WTC11 (cell line): ENCODE results near the gene SDK2. TPM values are rescaled to one million over a fixed set of nuclear protein-coding genes. Genes with fewer than 3 reads are reported as not detected.

ENCODE experiments used
- ATAC-seq: fragments of 200-7000 bp; cut with Tn5 transposase; 2 replicates; pipeline ENCODE4 v1.10.0; 2021; ENCODE audit warnings: mild to moderate bottlenecking, moderate library complexity
- CTCF ChIA-PET: fragments of 300-600 bp; sonication (Branson Sonifier 250); formaldehyde crosslinking; loops from one replicate; lab custom pipeline; 2021; ENCODE audit warnings: antibody characterized with exemption; lab: Charles Lee
- POLR2A ChIA-PET: fragments of 350-600 bp; sonication (Branson Sonifier 250); formaldehyde crosslinking; loops from one replicate; lab custom pipeline; 2021; ENCODE audit warnings: antibody characterized with exemption; lab: Charles Lee
- DNase-seq: peaks from one replicate; pipeline ENCODE4 v3.0.0; 2021; ENCODE audit warnings: low spot score
- H3K27ac Mint-ChIP-seq: 2 replicates; pipeline ENCODE4 v1.8.0; 2021; ENCODE audit warnings: mixed read lengths
- H3K27me3 Mint-ChIP-seq: 2 replicates; pipeline ENCODE4 v1.8.0; 2021; ENCODE audit warnings: low read depth, mild to moderate bottlenecking, moderate library complexity, mixed read lengths
- H3K36me3 Mint-ChIP-seq: 2 replicates; pipeline ENCODE4 v1.8.0; 2021; ENCODE audit warnings: mixed read lengths
- H3K4me1 Mint-ChIP-seq: 2 replicates; pipeline ENCODE4 v1.8.0; 2022; ENCODE audit warnings: mixed read lengths
- H3K4me3 Mint-ChIP-seq: 2 replicates; pipeline ENCODE4 v1.8.0; 2021; ENCODE audit warnings: mild to moderate bottlenecking, moderate library complexity, mixed read lengths
- H3K9me3 Mint-ChIP-seq: 2 replicates; pipeline ENCODE4 v1.8.0; 2021; ENCODE audit warnings: mixed read lengths
- ATF1 ChIP-seq: sonication (generic); formaldehyde crosslinking; IDR thresholded peaks from 2 replicates; pipeline ENCODE4 v1.8.1; 2023; ENCODE audit warnings: mild to moderate bottlenecking, moderate library complexity, missing genetic modification reagents
- ATF6 ChIP-seq: sonication (generic); formaldehyde crosslinking; IDR thresholded peaks from 2 replicates; pipeline ENCODE4 v1.8.1; 2023; ENCODE audit warnings: mild to moderate bottlenecking, missing genetic modification reagents
- CREB1 ChIP-seq: sonication (generic); formaldehyde crosslinking; IDR thresholded peaks from 2 replicates; pipeline ENCODE4 v1.8.0; 2023; ENCODE audit warnings: mild to moderate bottlenecking, missing genetic modification reagents
- E2F4 ChIP-seq: sonication (generic); formaldehyde crosslinking; IDR thresholded peaks from 2 replicates; pipeline ENCODE4 v1.8.1; 2022; ENCODE audit warnings: low read depth, mild to moderate bottlenecking, moderate library complexity, missing genetic modification reagents, borderline replicate concordance
- E2F5 ChIP-seq: sonication (generic); formaldehyde crosslinking; IDR thresholded peaks from 2 replicates; pipeline ENCODE4 v1.8.1; 2022; ENCODE audit warnings: mild to moderate bottlenecking, moderate library complexity, missing genetic modification reagents
- FOXK1 ChIP-seq: sonication (generic); formaldehyde crosslinking; IDR thresholded peaks from 2 replicates; pipeline ENCODE4 v1.8.0; 2022; ENCODE audit warnings: mild to moderate bottlenecking, moderate library complexity, missing genetic modification reagents
- MAX ChIP-seq: sonication (generic); formaldehyde crosslinking; IDR thresholded peaks from 2 replicates; pipeline ENCODE4 v1.8.0; 2022; ENCODE audit warnings: mild to moderate bottlenecking, missing genetic modification reagents
- MXD4 ChIP-seq: fragments of 250-450 bp; sonication (Bioruptor Pico); IDR thresholded peaks from 2 replicates; pipeline ENCODE4 v1.8.0; 2021; ENCODE audit warnings: mild to moderate bottlenecking, moderate library complexity, borderline replicate concordance
- NFATC4 ChIP-seq: fragments of 250-450 bp; sonication (Bioruptor Pico); IDR thresholded peaks from 2 replicates; pipeline ENCODE4 v1.9.0; 2021; ENCODE audit warnings: mild to moderate bottlenecking
- NR1H2 ChIP-seq: sonication (generic); formaldehyde crosslinking; IDR thresholded peaks from 2 replicates; pipeline ENCODE4 v1.9.0; 2021; ENCODE audit warnings: mild to moderate bottlenecking, moderate library complexity, missing genetic modification reagents
- NR2C2 ChIP-seq: sonication (generic); formaldehyde crosslinking; IDR thresholded peaks from 2 replicates; pipeline ENCODE4 v1.8.0; 2022; ENCODE audit warnings: mild to moderate bottlenecking, missing genetic modification reagents
- PREB ChIP-seq: sonication (generic); formaldehyde crosslinking; IDR thresholded peaks from 2 replicates; pipeline ENCODE4 v1.8.1; 2022; ENCODE audit warnings: mild to moderate bottlenecking, missing genetic modification reagents, moderate library complexity, borderline replicate concordance
- RORB ChIP-seq: fragments of 250-450 bp; sonication (Bioruptor Pico); IDR thresholded peaks from 2 replicates; pipeline ENCODE4 v1.9.0; 2021; ENCODE audit warnings: mild to moderate bottlenecking
- TEAD4 ChIP-seq: sonication (generic); formaldehyde crosslinking; IDR thresholded peaks from 2 replicates; pipeline ENCODE4 v1.8.0; 2022; ENCODE audit warnings: mild to moderate bottlenecking, missing genetic modification reagents
- TP53 ChIP-seq: sonication (generic); formaldehyde crosslinking; IDR thresholded peaks from 2 replicates; pipeline ENCODE4 v1.8.1; 2023; ENCODE audit warnings: mild to moderate bottlenecking, missing genetic modification reagents
- ZNF671 ChIP-seq: fragments of 250-450 bp; sonication (Bioruptor Pico); IDR thresholded peaks from 2 replicates; pipeline ENCODE4 v1.8.0; 2021; ENCODE audit warnings: mild to moderate bottlenecking
- total RNA-seq: library from RNA; stranded (reverse); gene quantifications from 3 replicates; pipeline ENCODE4 v1.2.3, GENCODE V29; 2021
- TF ChIP-seq, protein P1 (sequence below): sonication (generic); formaldehyde crosslinking; IDR thresholded peaks from 2 replicates; pipeline ENCODE4 v1.8.1; 2023; ENCODE audit warnings: mild to moderate bottlenecking, missing genetic modification reagents, moderate library complexity
- TF ChIP-seq, protein P2 (sequence below): sonication (generic); formaldehyde crosslinking; IDR thresholded peaks from 2 replicates; pipeline ENCODE4 v1.8.1; 2022; ENCODE audit warnings: low read depth, missing genetic modification reagents, borderline replicate concordance
- TF ChIP-seq, protein P3 (sequence below): fragments of 250-450 bp; sonication (Bioruptor Pico); IDR thresholded peaks from 2 replicates; pipeline ENCODE4 v1.8.0; 2021; ENCODE audit warnings: mild to moderate bottlenecking

The SDK2 gene
- total RNA-seq, 1 experiment from 2014 or later, result 14.8 TPM

DNA sequence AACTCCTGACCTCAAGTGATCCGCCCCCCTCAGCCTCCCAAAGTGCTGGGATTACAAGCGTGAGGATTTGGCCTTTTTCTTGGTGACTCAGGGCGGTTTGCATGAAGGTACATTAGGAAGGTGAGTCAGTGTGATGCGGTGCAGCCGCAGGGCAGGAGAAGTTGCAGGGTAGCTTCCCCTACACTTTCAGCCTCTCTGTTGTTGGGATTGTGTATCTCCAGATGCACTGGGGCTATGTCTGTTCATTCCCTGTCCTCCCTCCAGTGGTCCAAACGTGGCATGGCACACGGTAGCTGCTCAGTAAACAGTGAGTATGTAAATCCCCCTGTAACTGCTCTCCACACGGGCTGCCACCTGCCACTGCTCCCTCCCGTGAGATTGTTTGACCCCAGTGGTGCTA lies 223.3 kb downstream of the SDK2 start:
- ATAC-seq, result peak; percentile 77
- POLR2A ChIA-PET, result no interaction called here
- TF ChIP-seq FOXK1 (CRISPR knock-in tag) (no peak), ATF1 (no peak), TP53 (CRISPR knock-in tag) (no peak), MXD4 (CRISPR knock-in tag) (no peak), NFATC4 (no peak), CREB1 (CRISPR knock-in tag) (no peak), RORB (CRISPR knock-in tag) (no peak), PREB (CRISPR knock-in tag) (no peak), ATF6 (CRISPR knock-in tag) (no peak)
- TF ChIP-seq, protein P1, sequence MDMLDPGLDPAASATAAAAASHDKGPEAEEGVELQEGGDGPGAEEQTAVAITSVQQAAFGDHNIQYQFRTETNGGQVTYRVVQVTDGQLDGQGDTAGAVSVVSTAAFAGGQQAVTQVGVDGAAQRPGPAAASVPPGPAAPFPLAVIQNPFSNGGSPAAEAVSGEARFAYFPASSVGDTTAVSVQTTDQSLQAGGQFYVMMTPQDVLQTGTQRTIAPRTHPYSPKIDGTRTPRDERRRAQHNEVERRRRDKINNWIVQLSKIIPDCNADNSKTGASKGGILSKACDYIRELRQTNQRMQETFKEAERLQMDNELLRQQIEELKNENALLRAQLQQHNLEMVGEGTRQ (CRISPR knock-in tag), result no peak
- TF ChIP-seq, protein P2, sequence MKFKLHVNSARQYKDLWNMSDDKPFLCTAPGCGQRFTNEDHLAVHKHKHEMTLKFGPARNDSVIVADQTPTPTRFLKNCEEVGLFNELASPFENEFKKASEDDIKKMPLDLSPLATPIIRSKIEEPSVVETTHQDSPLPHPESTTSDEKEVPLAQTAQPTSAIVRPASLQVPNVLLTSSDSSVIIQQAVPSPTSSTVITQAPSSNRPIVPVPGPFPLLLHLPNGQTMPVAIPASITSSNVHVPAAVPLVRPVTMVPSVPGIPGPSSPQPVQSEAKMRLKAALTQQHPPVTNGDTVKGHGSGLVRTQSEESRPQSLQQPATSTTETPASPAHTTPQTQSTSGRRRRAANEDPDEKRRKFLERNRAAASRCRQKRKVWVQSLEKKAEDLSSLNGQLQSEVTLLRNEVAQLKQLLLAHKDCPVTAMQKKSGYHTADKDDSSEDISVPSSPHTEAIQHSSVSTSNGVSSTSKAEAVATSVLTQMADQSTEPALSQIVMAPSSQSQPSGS (CRISPR knock-in tag), result no peak
- H3K36me3 Mint-ChIP-seq, result 0 out of 2 replicates have a peak, but pooled peaks cover 2% of the 10 kb centered on the region
- H3K27me3 Mint-ChIP-seq, result no peaks in the 10 kb centered on the region
- H3K4me3 Mint-ChIP-seq, result no peak overlapping the region
- CTCF ChIA-PET, result interaction anchor here (0.8 to 1.4 kb wide), 3 partner anchors 9 to 693 kb away, joined by 5 to 10 read pairs (median 6); no protein-coding TSS in a partner anchor
- H3K4me1 Mint-ChIP-seq, result no peaks in the 10 kb centered on the region
- no peak for DNase-seq
- no peaks in the 10 kb centered on the region for H3K9me3 Mint-ChIP-seq
- H3K27ac Mint-ChIP-seq, result peak overlapping the region; percentile 30; the same call in 1 of the 2 replicates

GRCh38 chr17:73419881-73420280 lies 224.4 kb downstream of the SDK2 start:
- no peaks in the 10 kb centered on the region for H3K9me3 Mint-ChIP-seq
- CTCF ChIA-PET, result interaction anchor here (1.1 kb wide), 1 partner anchor 11 kb away, joined by 6 read pairs; no protein-coding TSS in a partner anchor
- H3K4me1 Mint-ChIP-seq, result no peaks in the 10 kb centered on the region
- POLR2A ChIA-PET, result interaction anchor here (0.6 kb wide), 1 partner anchor 43 kb away, joined by 3 read pairs; no protein-coding TSS in a partner anchor
- no peak overlapping the region for H3K27ac Mint-ChIP-seq
- ATAC-seq (no peak), DNase-seq (no peak)
- no peaks in the 10 kb centered on the region for H3K27me3 Mint-ChIP-seq
- H3K4me3 Mint-ChIP-seq, result no peak overlapping the region
- no peak for TF ChIP-seq TEAD4
- TF ChIP-seq RORB (CRISPR knock-in tag), result no peak
- TF ChIP-seq, protein P3, sequence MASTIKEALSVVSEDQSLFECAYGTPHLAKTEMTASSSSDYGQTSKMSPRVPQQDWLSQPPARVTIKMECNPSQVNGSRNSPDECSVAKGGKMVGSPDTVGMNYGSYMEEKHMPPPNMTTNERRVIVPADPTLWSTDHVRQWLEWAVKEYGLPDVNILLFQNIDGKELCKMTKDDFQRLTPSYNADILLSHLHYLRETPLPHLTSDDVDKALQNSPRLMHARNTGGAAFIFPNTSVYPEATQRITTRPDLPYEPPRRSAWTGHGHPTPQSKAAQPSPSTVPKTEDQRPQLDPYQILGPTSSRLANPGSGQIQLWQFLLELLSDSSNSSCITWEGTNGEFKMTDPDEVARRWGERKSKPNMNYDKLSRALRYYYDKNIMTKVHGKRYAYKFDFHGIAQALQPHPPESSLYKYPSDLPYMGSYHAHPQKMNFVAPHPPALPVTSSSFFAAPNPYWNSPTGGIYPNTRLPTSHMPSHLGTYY (CRISPR knock-in tag), result no peak
- TF ChIP-seq MAX (CRISPR knock-in tag), result no peak
- TF ChIP-seq NR1H2, result no peak
- 0 out of 2 replicates have a peak, but pooled peaks cover 7% of the 10 kb centered on the region for H3K36me3 Mint-ChIP-seq

GRCh38 chr17:73419051-73419450 lies 225.2 kb downstream of the SDK2 start:
- no peak for ATAC-seq
- Mint-ChIP-seq H3K4me1 (no peaks in the 10 kb centered on the region), H3K27ac (no peak overlapping the region), H3K9me3 (no peaks in the 10 kb centered on the region), H3K4me3 (no peak overlapping the region), H3K36me3 (0 out of 2 replicates have a peak, but pooled peaks cover 6% of the 10 kb centered on the region), H3K27me3 (no peaks in the 10 kb centered on the region)
- ChIA-PET CTCF (interaction anchor here (1.1 kb wide), 1 partner anchor 12 kb away, joined by 6 read pairs; no protein-coding TSS in a partner anchor), POLR2A (no interaction called here)
- no peak for DNase-seq
- TF ChIP-seq E2F5 (CRISPR knock-in tag), result no peak
- TF ChIP-seq E2F4 (CRISPR knock-in tag), result no peak
- no peak for TF ChIP-seq NR2C2
- no peak for TF ChIP-seq ZNF671 (CRISPR knock-in tag)
